ENCODE measurements around the gene DCLRE1B.

DNA sequence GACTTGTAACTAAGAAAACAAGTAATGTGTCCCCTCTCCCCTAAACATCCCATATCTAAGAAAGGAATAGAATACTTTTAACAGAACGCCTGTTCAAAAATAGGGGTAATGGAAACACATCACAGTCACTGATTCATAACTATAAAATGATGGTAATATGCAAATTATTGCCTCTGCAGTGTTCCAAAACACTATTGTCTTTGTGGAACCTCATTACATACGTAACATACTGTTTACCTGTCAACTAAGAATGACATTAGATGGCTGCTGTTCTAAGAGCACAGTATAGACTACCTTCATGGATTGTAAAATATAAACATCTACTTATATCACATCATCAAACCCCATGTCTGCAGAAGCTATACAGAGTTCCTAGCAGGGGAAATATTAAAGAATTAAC, 14.3 kb upstream of the DCLRE1B start:
- TF ChIP-seq EZH2 (IDR thresholded peaks at IDR 0.05; ENCODE audit: low read depth): no peak
- no peak for TF ChIP-seq CTCF (conservative IDR thresholded peaks at IDR 0.05)
